Sigmoid colon (tissue), 4 donors: Measurements from ENCODE around the gene SLC17A2.

Source experiments
- CTCF ChIP-seq, 4 experiments: fragments of 450-650 bp in 3 of 4; fragments of 200-600 bp in 1 of 4; IDR thresholded peaks; one replicate each; pipeline ENCODE4 v1.5.1; 2016 to 2019; ENCODE audit warnings: antibody characterized with exemption in 4 of 4, mild to moderate bottlenecking in 3 of 4, moderate library complexity in 2 of 4
- EP300 ChIP-seq, 4 donors: sonication (generic); formaldehyde crosslinking; IDR thresholded peaks; one replicate each; pipeline ENCODE4 v1.6.1; 2017; ENCODE audit warnings: antibody characterized with exemption in 4 of 4
- POLR2A ChIP-seq, 2 donors: fragments of 450-650 bp; IDR thresholded peaks; one replicate each; pipeline ENCODE4 v1.6.1; 2016; ENCODE audit warnings: antibody characterized with exemption in 2 of 2, mild to moderate bottlenecking in 2 of 2, moderate library complexity in 2 of 2

GRCh38 chr6:25951296-25952032 is 21.0 kb upstream of the SLC17A2 start:
- TF ChIP-seq CTCF (IDR thresholded peaks at IDR 0.05) (no peak), EP300 (IDR thresholded peaks at IDR 0.05) (no peak), POLR2A (IDR thresholded peaks at IDR 0.05) (no peak)
